ENCODE measurements around the gene SPINK5.

SPINK5 gene

GRCh38 chr5:148147415-148147814 lies 83.6 kb downstream of the SPINK5 start:
- H3F3A ChIP-seq (ENCODE audit: low read depth), result no peaks in the 10 kb centered on the region
- H3K79me2 ChIP-seq (ENCODE audit: insufficient read depth, low read length), result no peaks in the 10 kb centered on the region
- no peak overlapping the region for H3K4me2 ChIP-seq (ENCODE audit: low read depth, low read length, poor library complexity, severe bottlenecking)
- no peak overlapping the region for H2AFZ ChIP-seq (ENCODE audit: low read length)
- TF ChIP-seq CTCF (conservative IDR thresholded peaks at IDR 0.05; ENCODE audit: low read length) (no peak), EZH2phosphoT487 (IDR thresholded peaks at IDR 0.05; ENCODE audit: borderline replicate concordance) (no peak)
- H3K36me3 ChIP-seq (ENCODE audit: insufficient read depth, low read length), result no peaks in the 10 kb centered on the region
- no peaks in the 10 kb centered on the region for H3K4me1 ChIP-seq (ENCODE audit: insufficient read depth, low read length, poor library complexity, severe bottlenecking)
- H3K9ac ChIP-seq (ENCODE audit: low read depth, low read length, poor library complexity, severe bottlenecking), result no peak overlapping the region
- H3K4me3 ChIP-seq (ENCODE audit: low read length, poor library complexity, severe bottlenecking), result no peak overlapping the region
- H4K20me1 ChIP-seq (ENCODE audit: insufficient read depth, low read length, poor library complexity, severe bottlenecking), result no peaks in the 10 kb centered on the region
- no peaks in the 10 kb centered on the region for H3K9me2 ChIP-seq (replicated peaks; ENCODE audit: low read depth, low read length)
- no peaks in the 10 kb centered on the region for H3K27me3 ChIP-seq (ENCODE audit: insufficient read depth, low read length, poor library complexity, severe bottlenecking)
- H3K9me3 ChIP-seq (ENCODE audit: insufficient read depth, low read depth, low read length), result no peaks in the 10 kb centered on the region

GRCh38 chr5:148151872-148152271 lies 88.1 kb downstream of the SPINK5 start:
- H3K9me3 ChIP-seq (ENCODE audit: insufficient read depth, low read depth, low read length), result no peaks in the 10 kb centered on the region; the same call in 1 of the 2 replicates
- no peaks in the 10 kb centered on the region for H3K9me2 ChIP-seq (replicated peaks; ENCODE audit: low read depth, low read length)
- H2AFZ ChIP-seq (ENCODE audit: low read length), result no peak overlapping the region
- no peaks in the 10 kb centered on the region for H3K36me3 ChIP-seq (ENCODE audit: insufficient read depth, low read length)
- no peaks in the 10 kb centered on the region for H3K27me3 ChIP-seq (ENCODE audit: insufficient read depth, low read length, poor library complexity, severe bottlenecking)
- no peaks in the 10 kb centered on the region for H4K20me1 ChIP-seq (ENCODE audit: insufficient read depth, low read length, poor library complexity, severe bottlenecking)
- no peaks in the 10 kb centered on the region for H3F3A ChIP-seq (ENCODE audit: low read depth)
- H3K4me1 ChIP-seq (ENCODE audit: insufficient read depth, low read length, poor library complexity, severe bottlenecking), result no peaks in the 10 kb centered on the region
- TF ChIP-seq CTCF (conservative IDR thresholded peaks at IDR 0.05; ENCODE audit: low read length) (no peak), EZH2phosphoT487 (IDR thresholded peaks at IDR 0.05; ENCODE audit: borderline replicate concordance) (no peak)
- no peak overlapping the region for H3K4me2 ChIP-seq (ENCODE audit: low read depth, low read length, poor library complexity, severe bottlenecking)
- H3K4me3 ChIP-seq (ENCODE audit: low read length, poor library complexity, severe bottlenecking), result no peak overlapping the region
- H3K79me2 ChIP-seq (ENCODE audit: insufficient read depth, low read length), result no peaks in the 10 kb centered on the region
- no peak overlapping the region for H3K9ac ChIP-seq (ENCODE audit: low read depth, low read length, poor library complexity, severe bottlenecking)

GRCh38 chr5:148152781-148153180 lies 89.0 kb downstream of the SPINK5 start:
- H3K79me2 ChIP-seq (ENCODE audit: insufficient read depth, low read length), result no peaks in the 10 kb centered on the region
- no peak overlapping the region for H3K4me3 ChIP-seq (ENCODE audit: low read length, poor library complexity, severe bottlenecking)
- H3K4me1 ChIP-seq (ENCODE audit: insufficient read depth, low read length, poor library complexity, severe bottlenecking), result no peaks in the 10 kb centered on the region
- no peaks in the 10 kb centered on the region for H3K27me3 ChIP-seq (ENCODE audit: insufficient read depth, low read length, poor library complexity, severe bottlenecking)
- H2AFZ ChIP-seq (ENCODE audit: low read length), result no peak overlapping the region
- H3K9me2 ChIP-seq (replicated peaks; ENCODE audit: low read depth, low read length), result no peaks in the 10 kb centered on the region
- no peak overlapping the region for H3K4me2 ChIP-seq (ENCODE audit: low read depth, low read length, poor library complexity, severe bottlenecking)
- no peak for TF ChIP-seq CTCF (conservative IDR thresholded peaks at IDR 0.05; ENCODE audit: low read length)
- no peak for TF ChIP-seq EZH2phosphoT487 (IDR thresholded peaks at IDR 0.05; ENCODE audit: borderline replicate concordance)
- no peaks in the 10 kb centered on the region for H4K20me1 ChIP-seq (ENCODE audit: insufficient read depth, low read length, poor library complexity, severe bottlenecking)
- no peaks in the 10 kb centered on the region for H3K36me3 ChIP-seq (ENCODE audit: insufficient read depth, low read length)
- no peak overlapping the region for H3K9ac ChIP-seq (ENCODE audit: low read depth, low read length, poor library complexity, severe bottlenecking)
- H3F3A ChIP-seq (ENCODE audit: low read depth), result no peaks in the 10 kb centered on the region
- no peaks in the 10 kb centered on the region; the same call in 1 of the 2 replicates for H3K9me3 ChIP-seq (ENCODE audit: insufficient read depth, low read depth, low read length)

All from Loucy (cell line).